Fibroblast of mammary gland (primary cell): ENCODE data around the gene CDYL.

ENCODE experiments used
- DNase-seq: peaks from one replicate; pipeline ENCODE4 v3.0.0-alpha.2; 2010; ENCODE audit warnings: low read depth
- H3K4me3 ChIP-seq: 2 replicates; pipeline ENCODE4 v1.5.1; 2011; ENCODE audit warnings: low read depth, mild to moderate bottlenecking, low read length, moderate library complexity; ENCODE audit not compliant: control insufficient read depth
- CTCF ChIP-seq: conservative IDR thresholded peaks from 2 replicates; pipeline ENCODE4 v1.5.1; 2011; ENCODE audit warnings: low read depth, low read length, inconsistent platforms; ENCODE audit not compliant: control insufficient read depth, insufficient read depth

The CDYL gene

DNA sequence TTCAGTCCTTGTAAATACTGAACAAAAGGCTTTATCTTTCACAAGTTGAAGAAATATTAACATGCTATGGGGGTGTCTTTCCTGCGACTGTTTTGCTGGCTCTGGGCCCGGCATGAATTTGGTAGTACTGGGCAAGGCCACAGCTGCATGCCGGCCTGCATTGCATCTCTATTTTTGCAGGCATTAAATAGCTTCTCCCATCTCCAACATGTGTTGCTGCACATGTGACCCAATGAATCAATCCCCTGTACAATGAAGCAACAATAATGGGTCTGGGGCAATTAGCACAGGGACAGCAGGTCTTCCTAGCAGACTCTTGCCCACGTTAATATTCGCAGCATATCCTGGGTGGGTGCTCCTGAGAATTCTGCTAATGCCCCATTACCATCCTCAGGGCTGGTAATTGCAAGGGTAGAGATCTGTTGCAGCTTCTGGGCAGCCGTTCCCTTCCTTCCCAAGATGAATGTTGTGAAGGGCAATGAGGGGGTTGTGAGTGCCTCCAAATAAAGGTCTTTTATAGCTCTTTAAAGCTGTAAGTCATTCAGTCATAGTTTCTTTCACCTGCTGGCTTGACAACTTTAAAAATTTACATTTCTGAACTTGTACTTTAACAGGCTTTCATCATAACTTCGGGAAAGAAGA is 24.3 kb upstream of the CDYL start:
- DNase-seq: no peak
- TF ChIP-seq CTCF: no peak
- H3K4me3 ChIP-seq: no peak overlapping the region

DNA sequence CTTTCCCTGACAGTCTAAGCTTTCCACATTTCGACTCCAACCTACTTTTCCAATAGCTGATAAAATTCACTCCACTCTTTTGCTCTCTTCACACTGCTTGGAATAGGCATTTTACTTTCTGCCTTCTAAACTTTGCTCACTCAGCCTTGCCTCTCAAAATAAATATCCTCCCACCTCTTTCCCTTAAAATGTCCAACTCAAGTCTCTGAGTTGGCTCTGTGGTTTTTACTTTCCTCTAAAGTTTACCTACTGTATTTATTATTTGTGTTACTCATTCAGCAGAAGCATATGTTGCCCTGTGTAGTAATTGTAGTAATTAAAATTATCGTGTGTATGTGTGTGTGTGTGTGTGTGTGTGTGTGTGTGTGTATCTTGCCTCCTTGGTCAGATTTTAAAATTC is 20.0 kb upstream of the CDYL start:
- no peak for TF ChIP-seq CTCF

GRCh38 chr6:4759997-4760396 is 16.2 kb upstream of the CDYL start:
- no peak for TF ChIP-seq CTCF
- no peak overlapping the region for H3K4me3 ChIP-seq
- DNase-seq: no peak

More for the DNA sequence above, 20.0 kb upstream of the CDYL start:
- H3K4me3 ChIP-seq: no peak overlapping the region
- DNase-seq: no peak

- DNase-seq: no peak
- no peak for TF ChIP-seq CTCF
These were observed 15.4 kb upstream of the CDYL start for GRCh38 chr6:4760773-4761172.

DNA sequence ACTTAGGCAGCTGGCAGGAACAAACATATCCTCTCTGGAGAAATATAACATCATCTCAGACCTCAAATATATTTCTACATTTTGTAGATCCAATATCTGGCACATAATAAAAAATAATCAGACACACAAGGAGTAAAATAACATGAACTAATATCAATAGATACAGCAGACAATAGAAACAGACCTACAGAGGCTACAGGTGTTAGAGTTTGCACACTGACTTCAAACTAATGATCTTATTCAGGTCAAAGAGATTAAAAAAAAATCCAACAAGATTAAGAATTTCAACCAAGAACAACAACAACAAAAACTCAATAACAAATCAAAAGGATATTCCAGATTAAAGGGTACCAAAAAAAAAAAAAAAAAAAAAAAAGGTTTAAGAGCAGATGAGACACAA is 13.9 kb upstream of the CDYL start:
- DNase-seq: no peak
- H3K4me3 ChIP-seq: no peak overlapping the region
- no peak for TF ChIP-seq CTCF

More at GRCh38 chr6:4760773-4761172, 15.4 kb upstream of the CDYL start:
- no peak overlapping the region for H3K4me3 ChIP-seq

DNA sequence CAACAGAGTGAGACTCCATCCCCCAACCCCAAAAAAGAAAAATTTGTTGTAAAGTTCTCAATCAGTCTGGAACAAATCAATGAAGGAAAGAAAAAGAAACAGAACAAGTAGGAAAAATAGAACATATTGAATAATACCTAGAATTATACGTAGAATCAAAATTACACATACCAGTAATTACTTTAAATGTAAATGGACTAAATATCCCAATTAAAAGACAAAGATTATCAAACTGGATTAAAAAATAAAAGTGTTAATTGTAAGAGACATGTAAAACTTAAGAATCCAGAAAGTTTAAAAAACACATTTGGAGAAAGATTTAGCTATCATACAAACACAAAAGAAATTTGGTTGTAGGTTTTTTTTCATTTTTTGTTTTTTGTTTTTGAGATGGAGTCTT is 12.3 kb upstream of the CDYL start:
- H3K4me3 ChIP-seq: no peak overlapping the region
- DNase-seq: no peak
- TF ChIP-seq CTCF: no peak

DNA sequence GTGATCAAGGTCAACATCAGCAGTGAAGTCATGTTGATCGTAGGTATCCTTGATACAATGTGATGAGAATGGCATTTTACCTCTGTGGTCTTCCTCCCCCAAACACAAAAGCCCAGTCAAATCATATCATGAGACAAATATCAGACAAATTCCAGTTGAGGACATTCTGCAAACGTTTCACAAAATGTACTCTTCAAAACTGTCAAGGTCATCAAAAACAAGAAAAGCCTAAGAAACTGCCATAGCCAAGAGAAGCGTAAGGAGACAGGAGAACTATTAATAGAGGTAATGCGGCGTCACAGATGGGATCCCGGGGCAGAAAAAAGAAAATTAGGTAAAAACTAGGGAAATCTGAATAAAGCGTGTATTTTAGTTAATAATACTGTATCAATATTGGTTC is 7.4 kb upstream of the CDYL start:
- DNase-seq: no peak
- TF ChIP-seq CTCF: no peak
- H3K4me3 ChIP-seq: no peak overlapping the region
